ENCODE measurements around the gene ATP6V0D1.

ATP6V0D1 gene

DNA sequence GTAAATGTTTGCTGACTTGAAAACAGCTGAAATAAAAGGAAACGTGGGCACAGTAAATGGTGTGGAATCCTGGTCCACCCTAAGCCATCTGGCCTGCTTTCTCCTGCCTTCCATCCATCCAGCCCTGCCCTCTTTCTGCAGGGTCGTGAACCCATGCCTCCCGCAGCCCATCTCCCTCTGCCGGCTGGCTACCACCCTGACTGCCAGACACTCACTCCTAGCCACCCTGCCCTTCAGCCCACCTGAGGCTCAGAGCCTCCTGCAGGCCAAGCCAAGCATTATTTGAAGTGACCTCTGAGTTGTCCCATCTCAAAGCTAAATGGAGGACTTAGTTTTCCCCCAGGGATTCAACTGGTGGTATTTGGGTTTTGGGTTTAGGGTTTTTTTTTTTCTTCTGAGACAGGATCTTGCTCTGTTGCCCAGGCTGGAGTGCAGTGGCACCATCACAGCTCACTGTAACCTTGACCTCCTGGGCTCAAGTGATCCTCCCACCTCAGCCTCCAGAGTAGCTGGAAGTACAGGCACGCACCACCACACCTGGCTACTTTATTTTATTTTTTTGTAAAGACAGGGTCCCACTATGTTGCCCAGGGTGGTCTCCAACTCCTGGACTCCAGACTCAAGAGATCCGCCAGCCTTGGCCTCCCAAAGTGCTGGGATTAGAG is 73.0 kb downstream of the ATP6V0D1 start:
- no peak for DNase-seq (ENCODE audit: low read depth in 3 of 3)

DNA sequence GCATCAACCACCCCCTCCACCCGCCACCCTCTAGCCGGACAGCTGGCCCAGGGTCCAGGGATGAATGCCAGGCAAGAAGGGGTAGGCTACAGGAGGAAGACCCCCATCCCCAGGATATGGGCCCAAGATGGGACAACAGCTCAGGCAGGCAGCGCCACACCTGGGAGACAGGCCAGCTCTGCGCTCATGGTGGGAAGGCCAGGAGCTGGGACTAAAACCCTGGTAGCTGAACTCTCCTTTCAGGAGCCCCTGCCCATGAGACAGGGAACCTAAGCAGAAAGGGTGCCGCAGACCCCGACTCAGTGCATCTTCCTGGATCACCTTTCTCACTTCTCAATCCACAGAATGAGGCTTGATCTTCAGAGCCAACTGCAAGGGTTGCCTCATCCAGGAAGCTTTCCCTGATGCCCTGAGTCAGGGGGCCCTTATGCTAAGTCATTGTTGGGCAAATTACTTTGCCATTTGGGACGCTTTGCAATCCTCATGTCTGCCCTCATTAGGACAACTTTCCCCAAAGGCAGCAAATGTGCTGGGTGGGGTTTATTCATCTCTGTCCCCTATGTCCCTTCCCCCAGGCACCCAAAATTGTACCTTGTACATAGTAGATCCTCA is 73.7 kb downstream of the ATP6V0D1 start:
- DNase-seq (ENCODE audit: low read depth in 3 of 3), result no peak

DNA sequence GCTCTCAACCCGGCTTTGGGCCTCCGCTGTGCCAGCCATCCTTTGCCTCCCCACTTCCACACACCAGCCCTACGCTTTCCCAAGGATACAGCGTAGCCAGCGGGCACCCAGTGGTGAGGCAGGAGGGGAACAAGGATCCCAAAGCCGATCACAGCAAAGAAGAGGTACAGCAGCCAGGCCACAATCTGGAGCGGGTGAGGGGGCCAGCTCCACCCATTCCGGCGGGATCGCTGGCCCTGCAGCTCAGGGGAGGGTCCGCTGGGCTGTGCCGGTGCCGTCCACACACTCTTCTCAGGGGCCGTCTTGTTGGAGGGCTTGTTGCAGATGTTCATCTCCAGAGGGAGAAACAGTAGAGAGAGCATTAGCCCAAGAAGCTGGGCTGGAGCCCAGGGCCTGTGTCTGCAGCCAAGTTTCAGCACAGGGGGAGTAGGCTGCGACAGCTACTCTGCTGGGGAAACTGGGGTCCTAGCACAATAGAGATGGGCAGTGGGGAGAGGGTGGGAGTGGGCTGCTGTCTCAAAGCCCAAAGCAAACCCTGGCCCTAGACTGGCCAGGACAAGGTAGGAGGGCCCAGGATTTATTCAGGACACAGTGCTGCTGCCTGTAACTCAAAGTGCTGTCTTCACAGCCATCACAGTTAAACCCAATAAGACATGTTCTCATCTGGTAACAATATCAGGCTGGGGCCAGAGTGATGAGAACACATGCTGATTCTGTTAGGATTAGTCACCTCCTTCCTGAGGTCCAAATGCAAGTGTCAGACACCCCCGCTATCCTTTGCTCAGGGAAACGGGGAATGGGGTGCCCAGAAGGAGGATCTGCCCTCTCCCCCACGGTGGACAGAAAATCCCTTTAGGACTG is 74.6 kb downstream of the ATP6V0D1 start:
- DNase-seq (ENCODE audit: low read depth in 3 of 3), result no peak

DNA sequence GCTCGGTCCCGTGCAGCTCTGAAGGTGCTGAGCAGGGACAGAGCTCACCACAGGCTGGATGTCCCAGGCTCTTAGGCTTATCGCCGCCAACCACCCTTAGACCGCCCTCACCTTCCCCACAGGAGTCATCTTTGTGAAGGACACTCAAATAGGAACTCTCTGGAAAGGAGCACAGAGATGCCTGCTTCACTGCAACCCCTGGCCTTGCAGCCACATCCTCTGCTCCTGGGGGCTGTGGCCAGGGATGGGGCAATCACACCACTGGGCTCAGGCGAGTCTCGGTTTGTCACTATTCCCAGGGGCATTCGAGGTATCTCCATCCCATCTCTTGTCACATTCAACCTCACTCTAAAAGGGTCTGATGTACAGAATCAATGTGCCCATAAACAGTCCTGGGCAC is 75.6 kb downstream of the ATP6V0D1 start:
- no peak for DNase-seq (ENCODE audit: low read depth in 3 of 3)

DNA sequence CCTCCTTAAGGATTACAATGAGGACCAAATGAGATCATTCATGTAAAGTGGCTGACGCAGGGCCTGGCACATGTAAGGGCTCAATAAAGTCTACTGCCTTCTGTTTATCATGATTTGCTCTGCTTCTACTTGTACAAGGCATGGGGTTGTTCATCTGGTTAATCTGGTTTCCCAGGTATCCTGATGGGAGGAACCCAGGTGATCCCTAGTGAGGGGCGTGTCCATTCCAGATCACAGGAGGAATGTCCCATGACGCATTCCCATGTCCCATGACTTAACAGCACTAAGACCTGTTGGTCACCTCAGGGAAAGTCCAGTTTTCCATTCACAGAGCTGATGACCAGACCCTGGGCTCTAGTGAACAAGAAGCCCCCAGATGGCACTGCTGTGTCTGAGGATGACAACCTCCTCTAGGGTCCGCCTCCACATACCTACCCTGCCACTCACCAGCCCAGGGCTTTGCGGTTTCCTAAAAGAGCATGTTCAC is 76.2 kb downstream of the ATP6V0D1 start:
- DNase-seq (ENCODE audit: low read depth in 3 of 3), result no peak

DNA sequence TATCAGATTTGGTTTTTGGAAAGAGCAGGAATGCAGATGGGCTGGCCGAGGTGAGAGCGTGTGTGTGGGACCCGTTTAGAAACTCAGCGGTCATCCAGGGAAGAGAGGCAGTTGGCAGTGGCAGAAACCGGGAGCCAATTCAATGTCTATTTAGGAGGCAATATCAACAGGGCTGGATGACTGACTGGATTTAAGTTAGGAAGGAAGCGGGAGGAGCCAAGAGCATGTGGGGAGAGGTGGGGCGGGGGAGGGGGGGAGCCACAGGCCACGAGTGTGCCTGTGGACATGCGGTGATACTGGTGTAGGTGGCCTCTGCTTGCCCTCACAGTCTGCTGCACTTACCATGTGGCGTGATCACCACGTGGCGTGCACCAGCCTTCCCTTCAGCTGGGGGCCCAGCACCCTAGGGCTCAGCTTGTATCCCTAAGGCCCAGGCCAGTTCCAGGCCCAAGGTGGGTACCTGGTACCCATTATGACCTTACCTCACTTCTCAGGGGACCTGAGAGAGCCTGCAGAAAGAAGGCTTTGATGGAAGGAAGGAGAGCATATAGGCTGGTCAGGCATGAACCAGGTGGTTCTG is 76.9 kb downstream of the ATP6V0D1 start:
- DNase-seq (ENCODE audit: low read depth in 3 of 3), result no peak

DNA sequence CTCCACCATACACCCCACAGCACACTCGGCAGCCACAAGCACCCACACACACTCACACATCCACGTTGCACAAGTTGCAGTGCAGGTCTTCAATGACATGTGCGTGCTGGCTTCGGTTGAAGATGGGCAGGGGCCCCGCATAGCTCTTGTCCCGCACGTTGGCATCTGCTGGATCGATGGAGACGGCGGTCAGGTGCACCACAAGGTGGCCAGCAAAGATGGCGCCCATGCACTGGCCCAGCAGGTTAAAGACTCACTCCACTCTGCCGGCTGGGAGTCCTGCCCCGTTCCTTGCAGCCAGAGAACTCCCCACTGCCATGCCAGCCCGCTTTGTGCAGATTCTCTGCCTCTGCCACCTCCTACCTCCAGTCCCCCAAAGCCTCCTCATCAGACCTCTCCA is 80.1 kb downstream of the ATP6V0D1 start:
- DNase-seq (ENCODE audit: low read depth in 3 of 3), result no peak

DNA sequence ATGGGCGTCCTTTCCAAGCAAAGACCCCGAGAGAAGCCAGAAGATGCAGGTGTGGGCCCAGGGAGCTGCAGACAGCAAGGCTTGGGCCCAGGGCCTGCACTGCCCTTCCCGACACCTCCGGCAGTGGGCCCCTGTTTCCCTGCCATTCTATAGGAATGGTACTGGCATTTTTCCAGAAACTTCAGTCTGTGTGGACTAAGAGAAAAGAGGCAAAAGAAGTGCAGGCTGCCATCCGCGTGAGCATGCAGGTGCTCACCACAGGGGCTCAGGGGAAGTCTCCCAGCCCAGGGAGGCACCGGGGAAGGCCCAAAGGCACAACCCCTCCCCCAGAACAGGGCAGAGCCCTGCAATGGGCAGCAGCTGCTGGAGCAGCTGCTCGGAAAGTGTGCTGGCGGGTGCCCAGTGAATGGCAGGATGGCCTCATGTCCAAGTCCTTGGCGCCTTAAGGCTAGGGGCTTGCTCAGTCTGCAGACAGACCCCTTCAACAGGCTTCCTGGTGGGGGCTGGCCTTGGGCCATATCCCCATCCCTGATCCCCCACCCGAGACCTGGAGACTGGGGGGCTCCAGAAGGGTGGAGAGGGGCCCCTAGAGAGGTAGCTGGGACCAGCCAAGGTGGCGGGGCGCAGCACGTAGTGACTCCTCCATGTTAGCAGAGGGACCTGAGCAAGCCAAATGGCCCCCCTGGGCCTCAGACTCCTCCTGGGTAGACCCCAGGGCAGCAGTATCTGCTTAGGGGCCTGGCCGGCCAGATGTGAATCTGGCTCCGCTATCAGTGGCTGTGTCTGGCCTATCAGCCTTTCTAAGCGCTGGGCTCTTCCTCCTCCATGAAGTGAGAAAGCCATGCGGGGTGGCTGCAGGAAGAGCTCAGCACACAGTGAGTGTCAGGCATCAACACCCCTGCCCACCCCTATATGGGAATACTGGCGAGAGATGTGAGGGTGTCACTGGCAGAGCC is 80.9 kb downstream of the ATP6V0D1 start:
- no peak for DNase-seq (ENCODE audit: low read depth in 3 of 3)

DNA sequence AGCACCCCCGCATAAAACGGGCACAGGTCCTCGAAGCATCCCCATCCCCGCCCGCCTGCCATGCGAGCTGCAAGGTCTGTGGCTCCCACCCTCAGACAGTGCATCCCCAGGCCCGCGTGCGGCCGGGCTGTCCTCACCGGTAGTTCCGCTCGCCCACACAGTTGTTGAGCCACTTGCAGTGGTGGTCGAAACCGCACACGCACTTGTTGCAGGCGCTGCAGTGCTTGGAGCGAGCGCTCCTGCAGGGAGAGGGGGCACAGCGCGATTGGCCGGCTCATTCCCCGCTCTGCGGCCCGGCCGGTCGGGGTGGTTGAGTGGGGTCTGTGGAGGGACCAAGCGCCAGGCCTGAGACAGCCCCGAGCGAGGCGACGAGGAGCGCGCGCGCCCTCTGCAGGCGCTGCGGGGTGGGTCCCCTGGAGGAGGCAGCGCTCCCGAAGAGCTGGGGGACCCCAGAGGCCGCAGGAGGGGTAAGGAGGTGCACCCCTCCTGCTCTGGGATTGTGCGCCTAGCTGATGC is 81.7 kb downstream of the ATP6V0D1 start:
- peak; percentile 15 to 48 (median 24) for DNase-seq (ENCODE audit: low read depth in 3 of 3)

DNA sequence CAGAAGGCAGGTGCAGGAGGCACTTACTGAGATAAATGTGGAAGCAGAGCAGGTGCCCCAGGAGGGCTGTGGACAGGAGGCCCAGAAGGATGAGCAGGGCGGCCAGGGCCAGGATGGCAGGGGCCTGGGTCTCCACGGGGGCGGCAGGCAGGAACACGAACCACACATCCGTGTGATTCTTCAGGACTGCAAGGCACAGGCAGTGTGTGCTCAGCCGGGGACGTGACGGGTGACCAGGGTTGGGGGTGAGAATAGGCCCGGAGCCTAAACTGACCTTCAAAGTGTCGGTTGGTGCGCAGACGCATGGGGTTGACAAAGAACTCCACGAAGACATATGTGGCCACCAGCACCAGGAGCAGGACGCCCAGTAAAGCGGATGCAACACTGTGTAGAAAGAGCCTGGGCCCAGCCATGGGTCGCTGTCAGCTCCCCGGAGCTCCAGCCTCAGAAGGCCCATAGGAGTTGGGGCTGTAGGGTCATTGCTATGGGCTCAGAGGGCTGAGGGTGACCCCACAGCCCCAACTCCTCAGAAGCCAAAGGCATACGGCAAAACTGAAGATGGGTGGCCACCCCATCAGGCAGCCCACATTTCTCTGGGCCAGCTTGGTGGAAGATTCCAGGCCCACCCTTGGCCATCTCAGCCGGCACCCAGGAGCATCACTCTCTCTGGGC is 82.3 kb downstream of the ATP6V0D1 start:
- DNase-seq (ENCODE audit: low read depth in 3 of 3), result no peak

DNA sequence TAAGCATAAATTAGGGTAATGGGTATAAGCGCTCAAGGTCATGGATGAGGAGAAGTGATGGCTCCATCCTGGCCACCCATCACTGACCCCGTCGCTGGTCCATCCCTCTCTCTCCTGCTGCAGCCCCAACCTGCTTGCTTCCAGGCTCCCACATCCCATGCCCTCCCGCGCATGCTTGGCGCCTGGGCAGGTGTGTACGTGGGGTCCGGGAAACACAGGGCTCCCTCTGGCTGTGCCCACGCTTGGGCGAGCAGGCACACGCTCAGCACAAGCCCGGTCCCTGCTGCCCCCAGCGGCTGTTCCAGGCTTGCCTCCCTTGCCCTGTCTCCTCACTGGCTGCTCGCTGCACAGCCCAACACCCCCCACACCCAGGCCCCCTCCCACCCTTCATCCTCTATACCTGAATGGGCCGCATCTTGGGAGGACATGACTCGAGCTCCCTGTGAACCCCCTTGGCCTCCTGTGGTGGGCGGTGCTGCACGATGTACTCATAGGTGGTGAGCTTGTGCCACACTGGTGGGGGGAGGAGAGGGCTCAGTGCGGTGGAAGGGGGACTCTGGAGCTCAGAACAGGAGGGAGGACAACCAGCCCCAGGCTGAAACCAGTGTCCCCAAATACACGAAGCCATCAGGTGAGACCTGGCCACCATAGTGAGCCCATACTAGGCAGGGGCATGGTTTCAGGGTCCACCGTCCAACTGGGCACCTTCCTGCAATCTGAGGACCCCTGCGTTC is 83.0 kb downstream of the ATP6V0D1 start:
- DNase-seq (ENCODE audit: low read depth in 3 of 3), result no peak

DNA sequence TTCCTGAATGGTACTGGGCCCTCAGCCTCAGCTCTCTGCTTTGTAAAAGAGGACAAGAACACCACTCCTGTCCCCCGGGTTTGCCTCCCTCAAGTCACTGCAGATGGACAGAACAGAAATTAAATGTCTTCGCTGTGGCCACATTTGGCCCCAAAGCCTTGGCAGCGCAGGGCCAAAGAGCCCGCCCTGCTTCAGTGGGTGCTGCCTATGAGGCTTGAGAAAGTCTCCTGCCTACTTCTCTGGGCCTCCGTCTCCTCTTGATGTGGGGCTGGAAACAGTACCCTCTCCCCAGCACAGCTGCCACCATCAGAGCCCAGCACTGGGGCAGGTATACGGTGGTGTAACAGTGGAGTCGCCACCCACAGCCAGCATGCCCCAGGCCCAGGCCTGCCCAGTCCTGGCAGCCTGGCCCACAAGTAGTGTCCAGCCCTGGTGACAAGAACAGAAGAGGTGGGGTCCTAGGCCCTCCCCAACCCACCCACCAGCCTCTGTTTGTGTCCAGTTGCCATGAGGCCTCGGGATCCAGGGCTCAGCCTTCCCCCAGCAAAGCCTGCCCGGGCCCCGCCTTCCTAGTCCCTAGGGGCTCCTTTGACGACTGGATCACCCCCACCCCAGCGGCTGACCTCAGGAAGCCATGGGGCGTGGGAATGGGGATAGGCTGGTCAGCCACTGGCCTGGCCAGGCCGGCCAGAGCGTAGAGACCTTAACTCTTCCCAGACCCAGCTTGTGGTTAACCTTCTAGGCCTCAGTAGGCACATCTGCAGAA is 83.7 kb downstream of the ATP6V0D1 start:
- no peak for DNase-seq (ENCODE audit: low read depth in 3 of 3)

DNA sequence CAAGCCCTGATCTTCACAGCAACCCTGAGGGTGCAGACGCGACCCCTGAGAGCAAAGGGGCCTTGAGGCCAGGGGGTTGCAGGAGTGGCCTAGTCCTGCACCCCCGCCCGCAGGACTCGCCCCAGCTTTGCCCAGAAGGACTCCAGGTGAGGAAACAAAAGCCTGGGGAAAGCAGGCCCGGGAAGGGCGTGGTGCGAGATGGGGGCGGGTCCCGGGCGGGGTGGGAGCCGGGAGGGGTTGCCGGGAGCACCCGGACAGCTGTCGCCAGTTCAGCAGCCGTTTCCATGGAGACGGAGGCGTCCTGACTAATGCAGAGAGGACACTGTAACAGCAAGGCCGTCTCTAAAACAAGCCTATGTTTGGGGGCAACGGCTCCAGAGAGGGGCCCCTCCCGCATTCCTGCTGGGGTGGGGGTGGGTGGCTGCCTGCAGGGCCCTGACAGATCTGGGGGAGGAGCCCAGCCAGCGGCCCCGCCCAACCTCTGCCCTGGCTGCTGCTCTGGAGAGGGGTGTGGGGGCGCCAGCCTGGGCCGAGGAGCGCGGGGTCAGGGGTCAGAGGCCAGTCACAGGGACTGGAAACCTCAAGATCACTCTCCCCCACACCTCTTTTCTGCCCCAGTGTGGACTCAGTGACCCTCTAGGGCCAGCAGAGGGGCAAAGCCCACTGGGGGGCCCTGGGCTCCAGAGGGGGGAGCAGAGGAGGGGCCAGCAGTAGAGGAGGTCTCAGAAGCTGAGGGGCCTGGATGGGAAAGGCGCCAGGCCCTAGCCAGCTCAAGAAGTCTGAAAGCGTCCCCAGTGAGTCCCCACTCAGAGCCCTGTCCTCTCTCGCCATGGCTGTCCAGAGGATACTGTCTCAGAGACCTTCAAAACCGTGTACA is 84.6 kb downstream of the ATP6V0D1 start:
- DNase-seq (ENCODE audit: low read depth in 3 of 3), result no peak

DNA sequence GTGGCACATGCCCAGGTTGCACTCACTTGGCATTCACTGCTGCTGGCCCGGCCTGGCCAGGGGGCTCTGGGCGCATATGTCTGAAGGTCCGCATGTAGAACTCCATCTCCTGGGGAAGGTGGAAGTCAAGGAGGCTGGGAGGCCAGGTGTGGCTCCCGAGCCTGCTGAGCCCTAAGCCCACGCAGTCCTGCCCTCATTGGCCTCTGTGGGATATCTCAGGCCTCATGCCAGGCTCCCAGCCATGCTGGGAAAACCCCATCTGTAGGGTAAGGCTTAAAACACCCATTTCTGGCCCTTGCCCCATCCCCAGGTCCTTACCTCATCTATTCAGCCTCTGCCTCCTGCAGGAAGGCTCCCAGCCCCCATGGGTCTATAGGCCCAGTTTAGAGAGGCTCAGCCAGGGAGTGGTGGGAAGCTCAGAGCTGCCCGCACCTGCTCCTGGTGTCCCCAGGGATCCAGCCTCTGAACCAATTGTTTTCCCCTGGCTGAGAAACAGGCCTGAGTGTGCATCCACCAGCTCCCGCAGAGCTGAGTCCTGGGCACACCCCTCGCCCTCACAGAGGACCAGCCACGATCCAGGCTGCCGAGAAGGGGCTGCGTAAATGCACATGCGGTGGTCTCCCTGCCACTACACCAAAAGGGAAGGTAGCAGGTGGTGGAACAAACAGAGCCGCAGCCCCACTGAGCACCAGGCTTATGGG is 85.3 kb downstream of the ATP6V0D1 start:
- no peak for DNase-seq (ENCODE audit: low read depth in 3 of 3)

DNA sequence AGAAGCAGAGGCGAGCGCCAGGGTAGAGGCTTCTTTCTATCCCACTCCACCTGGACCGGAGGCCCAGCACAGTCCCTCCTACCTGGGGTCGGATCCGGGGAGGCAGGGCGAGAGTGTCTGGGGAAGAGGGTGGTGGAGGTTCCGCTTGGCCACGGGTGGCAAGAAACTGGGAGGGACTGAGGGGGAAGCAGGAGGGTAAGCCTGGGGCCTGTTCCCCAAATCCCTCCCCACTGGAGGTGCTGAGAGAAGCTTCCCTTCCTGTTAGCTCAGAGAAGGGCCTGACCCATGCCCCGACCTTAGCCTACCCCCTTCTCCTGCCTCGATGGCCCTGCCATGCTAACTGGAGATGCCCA is 85.9 kb downstream of the ATP6V0D1 start:
- no peak for DNase-seq (ENCODE audit: low read depth in 3 of 3)

DNA sequence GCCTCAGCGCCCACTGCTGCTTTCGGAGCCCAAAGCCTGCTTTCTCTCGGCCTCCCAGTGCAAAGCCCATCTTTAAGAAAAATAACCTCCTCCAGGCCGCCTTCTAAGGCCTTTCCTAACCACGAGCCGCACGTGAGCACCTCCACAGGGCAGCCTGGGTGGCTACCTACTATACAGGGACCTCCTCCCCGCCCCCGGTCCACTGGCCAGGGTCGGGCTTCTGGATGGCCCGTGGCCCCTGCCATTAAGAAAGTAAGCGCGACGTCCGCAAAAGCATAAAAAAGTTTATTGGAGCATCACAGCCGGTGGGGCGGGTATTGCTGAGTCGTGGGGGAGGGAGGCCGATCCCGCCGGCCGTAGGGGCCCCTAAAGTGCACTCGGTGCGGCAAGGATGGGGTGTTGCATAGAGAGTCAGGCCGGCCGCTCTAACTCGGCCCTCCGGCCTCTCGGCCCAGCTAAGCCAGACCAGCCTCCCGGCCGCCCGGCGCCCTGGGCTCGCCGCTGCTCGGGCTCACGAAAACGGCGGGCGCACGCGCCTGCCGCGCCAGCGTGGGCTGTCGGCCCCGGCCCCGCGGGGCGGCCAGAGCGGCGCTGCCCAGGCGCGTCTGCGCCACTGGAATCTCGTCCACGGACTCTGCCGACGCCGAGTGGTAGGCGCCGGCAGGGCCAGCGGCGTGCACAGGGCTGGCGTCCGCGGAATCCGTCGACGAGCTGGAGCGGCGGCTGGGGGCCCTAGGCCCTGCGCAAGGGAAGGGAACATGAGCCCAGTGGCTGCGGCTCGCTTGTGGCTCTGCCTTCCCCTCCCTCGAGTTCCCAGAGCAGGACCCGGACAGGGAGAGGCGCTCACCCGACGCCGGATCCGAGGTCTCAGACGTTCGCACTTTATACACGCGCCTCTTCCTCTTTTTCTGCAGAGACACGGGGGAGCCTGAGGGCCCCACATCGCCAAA is 86.5 kb downstream of the ATP6V0D1 start:
- DNase-seq (ENCODE audit: low read depth in 3 of 3), result no peak
